ENCODE measurements around the gene CCDC148. TPM values are rescaled to one million over a fixed set of nuclear protein-coding genes. Genes with fewer than 3 reads are reported as not detected.

CCDC148 gene
- total and polyA plus RNA-seq, 8 donors: 0.64 to 6.0 (median 3.5) TPM

- no peak overlapping the region for H3K4me3 ChIP-seq
- no peak for DNase-seq
- no peaks in the 10 kb centered on the region for H3K27me3 ChIP-seq
- TF ChIP-seq, protein P1, sequence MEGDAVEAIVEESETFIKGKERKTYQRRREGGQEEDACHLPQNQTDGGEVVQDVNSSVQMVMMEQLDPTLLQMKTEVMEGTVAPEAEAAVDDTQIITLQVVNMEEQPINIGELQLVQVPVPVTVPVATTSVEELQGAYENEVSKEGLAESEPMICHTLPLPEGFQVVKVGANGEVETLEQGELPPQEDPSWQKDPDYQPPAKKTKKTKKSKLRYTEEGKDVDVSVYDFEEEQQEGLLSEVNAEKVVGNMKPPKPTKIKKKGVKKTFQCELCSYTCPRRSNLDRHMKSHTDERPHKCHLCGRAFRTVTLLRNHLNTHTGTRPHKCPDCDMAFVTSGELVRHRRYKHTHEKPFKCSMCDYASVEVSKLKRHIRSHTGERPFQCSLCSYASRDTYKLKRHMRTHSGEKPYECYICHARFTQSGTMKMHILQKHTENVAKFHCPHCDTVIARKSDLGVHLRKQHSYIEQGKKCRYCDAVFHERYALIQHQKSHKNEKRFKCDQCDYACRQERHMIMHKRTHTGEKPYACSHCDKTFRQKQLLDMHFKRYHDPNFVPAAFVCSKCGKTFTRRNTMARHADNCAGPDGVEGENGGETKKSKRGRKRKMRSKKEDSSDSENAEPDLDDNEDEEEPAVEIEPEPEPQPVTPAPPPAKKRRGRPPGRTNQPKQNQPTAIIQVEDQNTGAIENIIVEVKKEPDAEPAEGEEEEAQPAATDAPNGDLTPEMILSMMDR (IDR thresholded peaks at IDR 0.05): no peak
- no peak overlapping the region for H3K27ac ChIP-seq
- no peaks in the 10 kb centered on the region for H3K36me3 ChIP-seq
- no peak for ATAC-seq
- no peaks in the 10 kb centered on the region for H3K9me3 ChIP-seq
- intact Hi-C loops (cut with DNase I): no loop called here
- H3K4me1 ChIP-seq: no peaks in the 10 kb centered on the region
These were observed 61.4 kb downstream of the CCDC148 start for GRCh38 chr2:158395166-158395565.

DNA sequence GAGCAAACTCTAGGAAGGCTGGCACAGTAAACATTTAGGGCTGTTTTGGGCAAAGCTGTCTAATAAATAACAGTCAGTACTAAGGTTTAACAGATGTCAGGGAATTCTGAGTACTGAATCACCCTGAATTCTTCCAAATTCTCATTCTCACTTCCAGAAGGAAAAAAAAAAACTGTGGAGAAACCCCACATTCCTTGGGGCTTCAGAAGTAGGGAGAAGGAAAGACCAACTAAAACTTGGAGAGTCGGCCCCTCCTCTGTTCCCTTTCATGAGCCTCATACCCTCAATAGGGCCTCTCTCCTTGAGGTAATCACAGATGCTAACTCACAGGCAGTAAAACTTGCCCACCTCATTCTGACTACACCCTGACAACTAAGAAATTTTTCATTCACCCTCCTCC is 62.1 kb downstream of the CCDC148 start:
- no peak for ATAC-seq
- Histone ChIP-seq H3K4me3 (no peak overlapping the region), H3K4me1 (no peaks in the 10 kb centered on the region), H3K36me3 (no peaks in the 10 kb centered on the region), H3K27me3 (no peaks in the 10 kb centered on the region), H3K9me3 (no peaks in the 10 kb centered on the region), H3K27ac (no peak overlapping the region)
- intact Hi-C loops (cut with DNase I): no loop called here
- no peak for DNase-seq
- TF ChIP-seq, protein P1 (IDR thresholded peaks at IDR 0.05): no peak

GRCh38 chr2:158393886-158394285 is 62.7 kb downstream of the CCDC148 start:
- Histone ChIP-seq H3K36me3 (no peaks in the 10 kb centered on the region), H3K27me3 (no peaks in the 10 kb centered on the region), H3K27ac (no peak overlapping the region), H3K4me3 (no peak overlapping the region), H3K4me1 (no peaks in the 10 kb centered on the region), H3K9me3 (no peaks in the 10 kb centered on the region)
- TF ChIP-seq, protein P1 (IDR thresholded peaks at IDR 0.05): no peak
- intact Hi-C loops (cut with DNase I): no loop called here
- no peak for DNase-seq
- ATAC-seq: no peak

- Histone ChIP-seq H3K9me3 (no peaks in the 10 kb centered on the region), H3K4me3 (no peak overlapping the region), H3K27ac (no peak overlapping the region), H3K27me3 (no peaks in the 10 kb centered on the region), H3K36me3 (no peaks in the 10 kb centered on the region), H3K4me1 (no peaks in the 10 kb centered on the region)
- no peak for DNase-seq
- intact Hi-C loops (cut with DNase I): no loop called here
- ATAC-seq: no peak
- TF ChIP-seq, protein P1 (IDR thresholded peaks at IDR 0.05): no peak
These were observed 63.9 kb downstream of the CCDC148 start for GRCh38 chr2:158392687-158393086.

- Histone ChIP-seq H3K9me3 (no peaks in the 10 kb centered on the region), H3K27me3 (no peaks in the 10 kb centered on the region), H3K36me3 (no peaks in the 10 kb centered on the region), H3K4me3 (no peak overlapping the region), H3K4me1 (no peaks in the 10 kb centered on the region), H3K27ac (no peak overlapping the region)
- DNase-seq (no peak), ATAC-seq (no peak)
- TF ChIP-seq, protein P1 (IDR thresholded peaks at IDR 0.05): no peak
- intact Hi-C loops (cut with DNase I): no loop called here
These were observed 64.7 kb downstream of the CCDC148 start for GRCh38 chr2:158391876-158392275.
